NCI-H748 (cell line): ENCODE measurements around the gene LILRA5.
"Not testable (repeated sequence)": the region's sequence is repeated elsewhere in the genome, so short reads cannot be mapped to it uniquely, and the experiment has no call there.

ENCODE experiments used
- DNase-seq: peaks from one replicate; lab custom pipeline; 2025; ENCODE audit not compliant: unreplicated experiment; lab: John Stamatoyannopoulos, UW

Gene LILRA5

GRCh38 chr19:54335164-54335563 lies 22.2 kb upstream of the LILRA5 start:
- DNase-seq: no peak

DNA sequence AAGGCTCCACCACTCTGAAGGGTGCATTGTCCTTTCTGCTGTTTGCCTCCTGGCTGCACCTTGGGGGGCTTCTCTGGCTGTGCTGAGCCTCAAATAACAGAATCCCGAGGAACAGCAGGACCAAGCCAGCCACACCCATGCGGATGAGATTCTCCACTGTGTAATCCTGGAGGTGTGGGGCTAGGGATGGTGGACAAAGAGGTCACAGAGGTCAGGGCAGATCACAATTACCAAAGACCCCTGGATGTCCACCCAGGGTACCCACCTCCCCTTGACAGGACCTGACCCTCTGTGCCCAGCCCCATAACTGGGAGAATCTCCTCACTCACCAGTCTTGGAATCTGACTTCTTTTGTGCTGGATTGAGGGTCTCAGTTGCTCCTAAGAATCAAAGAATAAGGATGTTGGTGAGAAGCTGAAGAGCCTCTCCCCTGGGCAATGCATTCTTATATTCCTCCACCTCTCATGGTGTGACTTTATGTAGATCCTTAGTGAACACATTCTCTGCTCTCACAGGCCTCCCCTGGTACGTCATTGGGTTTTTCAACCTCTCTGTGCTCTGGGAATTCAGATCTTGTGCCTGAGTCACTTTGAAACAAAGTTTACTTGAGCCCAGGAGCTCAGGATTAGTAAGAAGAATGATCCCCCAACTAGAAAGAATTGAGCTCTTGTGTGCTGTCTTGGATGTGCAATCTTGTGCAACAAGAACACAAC lies 20.8 kb upstream of the LILRA5 start:
- DNase-seq: no peak

DNA sequence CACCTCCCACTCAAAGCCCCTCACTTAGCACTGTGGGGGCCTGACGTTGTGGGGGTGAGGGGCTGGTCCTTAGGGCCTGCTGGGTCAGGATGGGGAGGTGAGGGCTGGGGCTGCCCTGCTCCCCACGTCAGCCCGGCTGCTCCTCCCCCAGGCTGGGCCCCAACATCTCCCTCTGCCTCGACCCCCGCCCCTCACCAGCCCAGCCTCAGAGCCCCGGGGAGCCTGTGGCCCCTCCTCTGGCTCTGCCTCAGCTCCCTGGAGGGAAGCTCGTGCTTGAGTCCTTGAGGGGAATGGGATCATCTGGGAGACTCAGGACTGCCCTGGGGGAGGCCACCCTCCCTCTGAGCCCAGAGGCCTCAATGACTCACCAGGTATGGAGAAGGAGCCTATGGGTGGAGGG lies 19.2 kb upstream of the LILRA5 start:
- DNase-seq: no peak

DNA sequence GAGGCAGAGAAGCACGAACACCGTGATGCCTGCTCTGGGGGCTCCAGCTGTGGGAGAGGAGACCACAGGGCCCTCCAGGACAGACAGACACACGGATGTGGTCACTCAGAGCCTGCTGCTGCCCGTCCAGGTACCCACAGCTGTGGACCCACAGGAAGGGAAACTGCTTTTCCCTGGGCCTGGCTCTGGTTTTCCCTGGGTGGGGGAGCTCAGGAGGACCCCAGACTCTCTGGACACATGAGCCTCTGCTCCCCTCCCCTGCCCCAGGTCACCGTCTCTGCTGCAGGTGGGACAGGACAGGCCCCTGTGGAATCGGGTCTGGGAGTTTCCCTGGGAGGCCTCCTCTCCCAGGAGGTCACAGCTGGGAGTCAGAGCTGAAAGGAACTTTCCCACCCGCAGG lies 18.7 kb upstream of the LILRA5 start:
- no peak for DNase-seq

DNA sequence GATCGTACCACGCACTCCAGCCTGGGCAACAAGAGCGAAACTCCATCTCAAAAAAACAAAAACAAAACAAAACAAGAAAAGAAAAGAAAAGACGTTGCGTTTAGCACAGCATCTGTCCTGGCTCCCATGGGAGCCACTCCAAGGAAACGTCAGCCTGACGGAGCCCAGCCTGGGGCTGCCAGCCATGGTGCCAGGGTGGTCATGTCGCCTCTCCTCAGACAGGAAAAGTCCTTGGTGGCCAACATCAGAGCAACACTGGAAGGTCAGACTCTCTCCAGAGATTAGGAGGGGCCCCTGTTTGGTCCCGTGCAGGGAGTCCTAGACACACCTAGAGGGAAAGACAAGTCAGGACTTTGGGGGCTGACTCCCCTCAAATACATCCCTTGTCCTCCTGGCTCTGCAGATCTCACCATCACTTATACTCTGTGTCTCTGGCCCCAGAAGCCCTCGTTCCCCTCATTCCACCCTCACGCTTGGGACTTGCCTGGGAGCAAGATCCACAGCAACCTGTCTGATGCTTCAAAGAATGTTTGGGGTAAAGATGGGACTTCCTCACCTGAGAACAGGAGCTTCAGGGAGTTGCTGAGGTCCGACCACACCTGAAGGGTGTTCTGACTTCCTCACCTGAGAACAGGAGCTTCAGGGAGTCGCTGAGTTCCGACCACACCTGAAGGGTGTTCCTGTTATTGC lies 16.7 kb upstream of the LILRA5 start:
- DNase-seq: no peak

- not testable (repeated sequence) for DNase-seq
Observed at GRCh38 chr19:54328781-54329180, 15.8 kb upstream of the LILRA5 start.

DNA sequence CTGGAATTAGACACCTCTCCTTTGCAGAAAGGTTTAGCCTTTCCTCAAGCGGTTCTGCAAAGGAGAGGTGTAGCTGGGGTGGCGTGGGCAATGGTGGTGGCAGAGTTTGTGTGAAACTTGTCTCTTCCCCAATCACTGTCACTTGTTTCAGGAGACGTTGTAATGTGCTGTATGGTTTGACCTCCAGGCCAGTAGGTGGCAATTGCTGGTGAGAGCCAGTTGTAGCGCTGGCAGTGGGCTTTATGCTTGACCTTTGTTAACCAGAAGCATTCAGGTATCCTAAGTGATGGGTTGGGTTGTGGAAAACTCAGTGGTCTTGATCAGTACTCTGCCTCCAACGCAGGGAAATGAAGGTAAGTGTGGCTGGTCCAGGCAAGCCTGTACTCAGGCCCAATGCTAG lies 12.7 kb upstream of the LILRA5 start:
- no peak for DNase-seq

GRCh38 chr19:54325194-54325621 lies 12.2 kb upstream of the LILRA5 start:
- peak; percentile 34 for DNase-seq

GRCh38 chr19:54324071-54324470 lies 11.1 kb upstream of the LILRA5 start:
- DNase-seq: no peak

- not testable (repeated sequence) for DNase-seq
Observed at GRCh38 chr19:54322934-54323333, 10.0 kb upstream of the LILRA5 start.

GRCh38 chr19:54322295-54322694 lies 9.3 kb upstream of the LILRA5 start:
- not testable (repeated sequence) for DNase-seq

- no peak for DNase-seq
Observed at GRCh38 chr19:54319892-54320670, 7.1 kb upstream of the LILRA5 start.

GRCh38 chr19:54319049-54319448 lies 6.1 kb upstream of the LILRA5 start:
- no peak for DNase-seq

GRCh38 chr19:54317965-54318240 lies 4.9 kb upstream of the LILRA5 start:
- DNase-seq: no peak

DNA sequence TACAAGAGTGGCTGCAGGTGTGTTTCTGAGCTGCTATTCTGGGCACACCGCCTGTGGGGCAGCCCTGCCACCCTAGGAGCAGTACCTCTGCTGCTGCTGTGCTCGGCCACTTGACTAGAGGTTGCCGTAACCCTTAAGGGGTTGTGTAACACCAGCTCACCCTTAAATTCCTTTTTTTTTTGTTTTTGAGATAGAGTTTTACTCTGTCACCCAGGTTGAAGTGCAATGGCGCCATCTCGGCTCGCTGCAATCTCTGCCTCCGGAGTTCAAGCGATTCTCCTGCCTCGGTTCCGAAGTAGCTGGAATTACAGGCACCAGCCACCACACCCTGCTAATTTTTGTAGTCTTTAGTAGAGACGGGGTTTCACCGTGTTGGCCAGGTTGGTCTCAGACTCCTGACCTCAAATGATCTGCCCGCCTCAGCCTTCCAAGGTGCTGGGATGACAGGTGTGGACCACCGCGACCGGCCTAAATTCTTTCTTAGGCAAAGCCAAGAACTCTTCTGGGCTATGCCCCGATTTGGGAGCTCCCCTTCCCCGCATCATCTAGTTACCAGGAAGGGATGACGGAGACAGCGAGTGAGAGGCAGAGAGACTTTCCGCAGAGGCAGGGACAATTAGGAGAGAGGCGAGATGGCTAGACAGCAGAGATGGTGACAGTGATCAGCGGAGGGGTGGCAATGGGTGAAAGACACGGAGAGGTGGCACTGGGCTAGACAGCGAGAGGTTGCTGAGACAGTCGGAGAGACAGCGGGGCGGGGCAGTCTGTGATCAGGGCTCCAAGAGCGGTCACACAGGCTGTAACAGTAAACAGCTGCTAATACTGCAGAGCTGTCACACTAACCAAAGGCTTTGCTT lies 4.4 kb upstream of the LILRA5 start:
- DNase-seq: peak; percentile 37

- peak; percentile 88 for DNase-seq
Observed at GRCh38 chr19:54316746-54317107, 3.8 kb upstream of the LILRA5 start.

- no peak for DNase-seq
Observed at GRCh38 chr19:54315956-54316355, 3.0 kb upstream of the LILRA5 start.

- no peak for DNase-seq
Observed at GRCh38 chr19:54312011-54312410, 955 bp downstream of the LILRA5 start.

DNA sequence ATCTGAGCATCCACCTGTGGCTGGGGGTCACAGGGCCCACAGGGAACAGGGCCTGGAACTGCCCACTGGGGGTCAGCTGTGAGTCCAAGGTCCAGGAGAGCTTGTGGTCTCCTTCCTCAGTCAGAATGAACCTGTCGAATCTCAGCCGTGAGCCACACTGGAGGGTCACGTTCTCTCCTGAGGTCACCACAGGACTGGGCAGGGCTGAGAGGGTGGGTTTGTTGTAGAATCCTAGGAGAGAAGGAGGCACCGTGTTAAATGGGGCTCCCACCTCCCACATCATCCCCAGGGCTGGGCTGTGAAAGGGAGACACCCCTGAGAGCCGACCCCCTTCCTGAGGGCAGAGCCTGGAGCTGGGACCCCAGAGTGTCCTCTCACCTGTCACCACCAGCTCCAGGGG lies 1.5 kb downstream of the LILRA5 start:
- DNase-seq: no peak

- no peak for DNase-seq
Observed at GRCh38 chr19:54310543-54310942, 2.4 kb downstream of the LILRA5 start.

- DNase-seq: no peak
Observed at GRCh38 chr19:54309811-54310210, 3.2 kb downstream of the LILRA5 start.
